CD4-positive, alpha-beta T cell (primary cell): ENCODE data around the gene GSK3B. TPM values are rescaled to one million over a fixed set of nuclear protein-coding genes. Genes with fewer than 3 reads are reported as not detected.
"Not testable (repeated sequence)": the region's sequence is repeated elsewhere in the genome, so short reads cannot be mapped to it uniquely, and the experiment has no call there.

Experiments
- ATAC-seq: fragments of 200-7000 bp; cut with Tn5 transposase; one replicate; pipeline ENCODE4 v1.10.0; 2022; ENCODE audit warnings: mild to moderate bottlenecking; ENCODE audit not compliant: poor library complexity
- CTCF ChIA-PET: fragments of 350-600 bp; sonication (Branson Sonifier 250); formaldehyde crosslinking; loops from one replicate; lab custom pipeline; 2021; ENCODE audit warnings: antibody characterized with exemption, inconsistent platforms; lab: Charles Lee
- POLR2A ChIA-PET: fragments of 350-600 bp; sonication (Branson Sonifier 250); formaldehyde crosslinking; loops from one replicate; lab custom pipeline; 2021; ENCODE audit warnings: antibody characterized with exemption, inconsistent platforms; lab: Charles Lee
- DNase-seq, 14 experiments: peaks; one replicate each; pipeline ENCODE4 v3.0.0-alpha.2; 2013 to 2020; ENCODE audit warnings: mixed read lengths in 2 of 14
- H3K27ac ChIP-seq, 2 donors: one replicate each; pipeline versions ENCODE4 v1.5.1 to v1.7.0; 2013; ENCODE audit warnings: low read length in 2 of 2, low read depth in 1 of 2, mild to moderate bottlenecking in 1 of 2
- H3K27me3 ChIP-seq, 2 experiments: 1 replicate in 1 of 2; 2 replicates in 1 of 2; pipeline versions ENCODE4 v1.6.1 to v1.7.0; 2013; ENCODE audit warnings: low read length in 2 of 2, control low read depth in 1 of 2, mild to moderate bottlenecking in 1 of 2, moderate library complexity in 1 of 2; ENCODE audit not compliant: insufficient read depth in 2 of 2, control insufficient read depth in 1 of 2
- H3K36me3 ChIP-seq: one replicate; pipeline ENCODE4 v1.6.1; 2013; ENCODE audit warnings: low read length, control low read depth; ENCODE audit not compliant: insufficient read depth
- H3K4me1 ChIP-seq: one replicate; pipeline ENCODE4 v1.6.1; 2013; ENCODE audit warnings: low read length, control low read depth; ENCODE audit not compliant: insufficient read depth
- H3K4me3 ChIP-seq: one replicate; pipeline ENCODE4 v1.5.1; 2013; ENCODE audit warnings: mild to moderate bottlenecking, low read length, moderate library complexity
- H3K9me3 ChIP-seq, 2 experiments: 1 replicate in 1 of 2; 2 replicates in 1 of 2; pipeline versions ENCODE4 v1.6.1 to v1.7.0; 2013; ENCODE audit warnings: low read length in 2 of 2, mild to moderate bottlenecking in 2 of 2, control low read depth in 1 of 2, moderate library complexity in 1 of 2; ENCODE audit not compliant: control insufficient read depth in 1 of 2, insufficient read depth in 1 of 2
- H3K27ac Mint-ChIP-seq: one replicate; pipeline ENCODE4 v1.8.0; 2020; ENCODE audit warnings: mixed read lengths
- H3K27me3 Mint-ChIP-seq: one replicate; pipeline ENCODE4 v1.8.0; 2021; ENCODE audit warnings: mixed read lengths
- H3K36me3 Mint-ChIP-seq: one replicate; pipeline ENCODE4 v1.8.0; 2021; ENCODE audit warnings: low read depth, mixed read lengths
- H3K4me1 Mint-ChIP-seq: one replicate; pipeline ENCODE4 v1.8.0; 2021; ENCODE audit warnings: low read depth, mixed read lengths
- H3K4me3 Mint-ChIP-seq: one replicate; pipeline ENCODE4 v1.8.0; 2020; ENCODE audit warnings: mild to moderate bottlenecking, mixed read lengths
- H3K9me3 Mint-ChIP-seq: one replicate; pipeline ENCODE4 v1.8.0; 2020; ENCODE audit warnings: mixed read lengths
- intact Hi-C, 2 experiments: fragments of 100-400 bp; cut with DNase I in 1 of 2; cut with micrococcal nuclease in 1 of 2; formaldehyde crosslinking; loops; one replicate each; pipeline versions ENCODE4 v1.15.1 to v1.9.0; 2023 to 2025; cut with DNase I, micrococcal nuclease
- total RNA-seq, 174 experiments: library from RNA in 2 of 174; stranded (reverse) in 2 of 174; gene quantifications; one replicate each; pipeline ENCODE4 v1.2.3 and lab custom pipeline; 2021 to 2026
- TF ChIP-seq, protein P1 (sequence below): fragments of 200-600 bp; IDR thresholded peaks from one replicate; pipeline ENCODE4 v1.8.0; 2022; ENCODE audit warnings: antibody characterized with exemption, mild to moderate bottlenecking

Gene GSK3B
- total RNA-seq, 2 experiments from 2014 or later, result 27.9 to 29.1 TPM

DNA sequence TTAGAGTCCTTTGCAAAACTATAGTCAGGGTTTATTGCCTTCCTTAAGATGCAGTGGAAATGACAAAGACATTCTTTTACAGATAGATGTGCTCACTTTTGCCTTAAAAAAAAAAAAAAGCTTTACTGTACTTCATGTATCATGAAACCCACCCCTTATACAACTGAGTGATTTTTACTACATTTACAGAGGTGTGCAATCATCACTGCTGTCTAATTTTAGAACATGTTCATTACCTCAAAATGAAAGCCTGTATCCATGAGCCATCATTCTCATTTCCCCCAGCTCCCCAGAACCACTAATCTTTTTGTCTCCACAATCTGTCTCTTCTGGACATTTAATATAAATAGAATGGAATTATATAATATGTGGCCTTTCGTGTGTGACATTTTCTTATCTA, 200.5 kb downstream of the GSK3B start:
- Mint-ChIP-seq H3K4me3 (no peak overlapping the region), H3K27ac (no peak overlapping the region), H3K9me3 (no peaks in the 10 kb centered on the region), H3K36me3 (peaks cover 42% of the 10 kb centered on the region), H3K4me1 (peaks cover 9% of the 10 kb centered on the region), H3K27me3 (no peaks in the 10 kb centered on the region)
- H3K36me3 ChIP-seq, result peaks cover 3% of the 10 kb centered on the region
- no peak overlapping the region for H3K27ac ChIP-seq
- no peak overlapping the region for H3K4me3 ChIP-seq
- ATAC-seq (no peak), DNase-seq (no peak)
- peaks cover 4 to 8% of the 10 kb centered on the region in 2 experiments for H3K9me3 ChIP-seq
- ChIA-PET POLR2A (interaction anchor here (1.7 to 3.8 kb wide), 2 partner anchors 201 to 253 kb away, joined by 7 to 24 read pairs; partner anchors contain the start of gene GSK3B), CTCF (interaction anchor here (0.6 to 3.7 kb wide), 6 partner anchors 11 to 254 kb away, joined by 3 to 36 read pairs (median 4); no protein-coding TSS in a partner anchor)
- no peaks in the 10 kb centered on the region for H3K4me1 ChIP-seq
- TF ChIP-seq, protein P1, sequence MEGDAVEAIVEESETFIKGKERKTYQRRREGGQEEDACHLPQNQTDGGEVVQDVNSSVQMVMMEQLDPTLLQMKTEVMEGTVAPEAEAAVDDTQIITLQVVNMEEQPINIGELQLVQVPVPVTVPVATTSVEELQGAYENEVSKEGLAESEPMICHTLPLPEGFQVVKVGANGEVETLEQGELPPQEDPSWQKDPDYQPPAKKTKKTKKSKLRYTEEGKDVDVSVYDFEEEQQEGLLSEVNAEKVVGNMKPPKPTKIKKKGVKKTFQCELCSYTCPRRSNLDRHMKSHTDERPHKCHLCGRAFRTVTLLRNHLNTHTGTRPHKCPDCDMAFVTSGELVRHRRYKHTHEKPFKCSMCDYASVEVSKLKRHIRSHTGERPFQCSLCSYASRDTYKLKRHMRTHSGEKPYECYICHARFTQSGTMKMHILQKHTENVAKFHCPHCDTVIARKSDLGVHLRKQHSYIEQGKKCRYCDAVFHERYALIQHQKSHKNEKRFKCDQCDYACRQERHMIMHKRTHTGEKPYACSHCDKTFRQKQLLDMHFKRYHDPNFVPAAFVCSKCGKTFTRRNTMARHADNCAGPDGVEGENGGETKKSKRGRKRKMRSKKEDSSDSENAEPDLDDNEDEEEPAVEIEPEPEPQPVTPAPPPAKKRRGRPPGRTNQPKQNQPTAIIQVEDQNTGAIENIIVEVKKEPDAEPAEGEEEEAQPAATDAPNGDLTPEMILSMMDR, result no peak
- intact Hi-C loops, result loop anchor here (2.0 to 5.0 kb wide), 4 partner anchors 205 to 664 kb away; no protein-coding TSS in a partner anchor
- no peaks in the 10 kb centered on the region for H3K27me3 ChIP-seq

DNA sequence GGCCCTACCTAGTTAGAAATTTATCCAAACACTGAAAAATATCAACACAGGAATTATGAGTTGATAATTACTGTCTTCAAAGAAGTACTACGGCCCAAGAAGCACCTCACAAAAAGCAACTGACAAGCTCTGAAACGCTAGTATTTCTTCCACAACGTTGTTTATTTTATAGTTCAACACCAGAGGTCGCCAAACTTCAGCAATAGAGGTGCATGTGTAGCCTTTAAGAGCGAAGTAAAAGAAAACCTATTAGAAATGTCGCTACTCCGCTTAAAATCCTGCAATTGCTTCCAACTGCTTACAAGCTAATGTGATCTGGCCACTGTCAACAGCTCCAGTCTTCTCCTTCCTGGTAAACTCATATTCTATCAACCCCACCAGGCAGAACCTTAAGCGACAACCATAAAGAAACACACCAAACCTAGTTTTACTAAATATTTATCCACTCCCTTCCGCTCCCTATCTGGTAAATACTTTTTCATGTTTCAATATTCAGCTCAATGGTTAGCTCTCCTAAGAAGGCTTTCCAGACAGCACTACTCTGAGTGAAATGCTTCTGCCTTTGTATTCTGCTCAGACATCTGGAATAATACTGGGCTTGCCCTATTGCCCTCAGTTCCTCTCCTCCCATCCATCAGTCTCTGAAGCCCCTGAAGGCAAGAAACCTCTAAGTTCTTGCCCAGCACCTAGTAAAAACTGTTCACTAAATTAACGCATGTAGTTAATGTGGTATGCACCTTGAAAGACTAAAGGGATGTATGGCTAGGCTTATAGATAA, 202.1 kb downstream of the GSK3B start:
- H3K27me3 ChIP-seq, result no peaks in the 10 kb centered on the region
- H3K4me1 ChIP-seq, result no peaks in the 10 kb centered on the region
- ChIA-PET CTCF (interaction anchor here (0.6 to 3.7 kb wide), 14 partner anchors 10 to 667 kb away, joined by 3 to 36 read pairs (median 4); partner anchors contain the start of gene LRRC58), POLR2A (interaction anchor here (0.7 to 3.8 kb wide), 5 partner anchors 20 to 667 kb away, joined by 3 to 24 read pairs (median 5); partner anchors contain the start of genes GSK3B and LRRC58)
- Mint-ChIP-seq H3K4me3 (no peak overlapping the region), H3K27me3 (no peaks in the 10 kb centered on the region), H3K4me1 (peaks cover 20% of the 10 kb centered on the region), H3K27ac (peak overlapping the region; percentile 53), H3K9me3 (no peaks in the 10 kb centered on the region), H3K36me3 (peaks cover 50% of the 10 kb centered on the region)
- no peak overlapping the region for H3K4me3 ChIP-seq
- H3K9me3 ChIP-seq, result peaks cover 6 to 9% of the 10 kb centered on the region in 2 experiments
- intact Hi-C loops, result loop anchor here (1.0 to 5.0 kb wide), 8 partner anchors 207 to 665 kb away; no protein-coding TSS in a partner anchor
- ATAC-seq (peak; percentile 81), DNase-seq (peak in 13 of 14 experiments; percentile 2 to 79 (median 20))
- H3K36me3 ChIP-seq, result peaks cover 3% of the 10 kb centered on the region
- no peak overlapping the region for H3K27ac ChIP-seq
- TF ChIP-seq, protein P1, result peak; percentile 84

DNA sequence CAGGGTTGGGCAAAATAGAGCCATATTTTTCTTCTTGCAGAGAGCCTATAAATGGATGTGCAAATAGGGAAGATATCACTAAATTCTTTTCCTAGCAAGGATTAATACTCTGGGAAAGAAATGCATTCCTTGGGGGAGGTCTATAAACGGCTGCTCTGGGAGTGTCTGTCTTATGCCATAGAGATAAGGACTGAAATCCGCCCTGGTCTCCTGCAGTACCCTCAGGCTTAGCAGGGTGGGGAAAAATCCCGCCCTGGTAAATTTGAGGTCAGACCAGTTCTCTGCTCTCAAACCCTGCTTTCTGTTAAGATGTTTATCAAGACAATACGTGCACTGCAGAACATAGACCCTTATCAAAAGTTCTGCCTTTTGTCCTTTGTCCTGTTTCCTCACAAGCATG, 205.6 kb downstream of the GSK3B start:
- H3K4me3 Mint-ChIP-seq, H3K27ac Mint-ChIP-seq, H3K9me3 ChIP-seq, CTCF ChIA-PET, H3K4me1 ChIP-seq, ATAC-seq, H3K9me3 Mint-ChIP-seq, H3K27me3 Mint-ChIP-seq, H3K27me3 ChIP-seq, H3K36me3 ChIP-seq, H3K27ac ChIP-seq, intact Hi-C loops, H3K4me3 ChIP-seq, POLR2A ChIA-PET: not testable (repeated sequence)
- peaks cover 66% of the 10 kb centered on the region for H3K36me3 Mint-ChIP-seq
- H3K4me1 Mint-ChIP-seq, result peaks cover 32% of the 10 kb centered on the region
- DNase-seq, result peak in 2 of 14 experiments; percentile 2 to 4
